Measurements from ENCODE around the gene TMEM131L. TPM values are rescaled to one million over a fixed set of nuclear protein-coding genes. Genes with fewer than 3 reads are reported as not detected.

The TMEM131L gene
- total and polyA plus RNA-seq, 2 experiments from 2014 or later, result 3.3 to 7.4 TPM

DNA sequence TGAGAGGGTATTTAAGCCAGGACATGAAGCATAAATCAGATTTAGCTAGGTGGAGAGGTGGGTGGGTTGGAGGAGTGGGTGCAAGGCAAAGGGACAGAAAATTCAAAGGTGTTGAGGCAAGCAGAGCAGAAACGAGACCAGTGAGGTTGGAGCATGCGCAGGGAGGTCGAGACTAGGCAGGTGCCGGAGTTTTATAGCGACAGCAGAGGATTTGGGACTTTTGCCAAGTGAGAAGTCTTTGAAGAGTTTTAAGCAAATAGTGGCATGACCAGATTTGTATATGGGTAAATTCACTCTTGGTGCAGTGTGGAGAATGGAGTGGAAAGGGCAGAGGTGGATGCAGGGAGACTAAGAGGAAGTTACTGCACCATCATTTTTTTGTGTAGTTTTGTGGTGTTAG, 110.9 kb downstream of the TMEM131L start:
- Histone ChIP-seq H3K36me3 (no peaks in the 10 kb centered on the region), H3K27me3 (no peaks in the 10 kb centered on the region), H3K27ac (no peak overlapping the region), H3K9me3 (ENCODE audit: low read depth) (no peaks in the 10 kb centered on the region), H3K4me3 (no peak overlapping the region), H3K4me1 (ENCODE audit: low read depth) (peaks cover 6% of the 10 kb centered on the region)
- DNase-seq (ENCODE audit: low read depth in 1 of 2, low spot score in 1 of 2), result no peak
- TF ChIP-seq, protein P1, sequence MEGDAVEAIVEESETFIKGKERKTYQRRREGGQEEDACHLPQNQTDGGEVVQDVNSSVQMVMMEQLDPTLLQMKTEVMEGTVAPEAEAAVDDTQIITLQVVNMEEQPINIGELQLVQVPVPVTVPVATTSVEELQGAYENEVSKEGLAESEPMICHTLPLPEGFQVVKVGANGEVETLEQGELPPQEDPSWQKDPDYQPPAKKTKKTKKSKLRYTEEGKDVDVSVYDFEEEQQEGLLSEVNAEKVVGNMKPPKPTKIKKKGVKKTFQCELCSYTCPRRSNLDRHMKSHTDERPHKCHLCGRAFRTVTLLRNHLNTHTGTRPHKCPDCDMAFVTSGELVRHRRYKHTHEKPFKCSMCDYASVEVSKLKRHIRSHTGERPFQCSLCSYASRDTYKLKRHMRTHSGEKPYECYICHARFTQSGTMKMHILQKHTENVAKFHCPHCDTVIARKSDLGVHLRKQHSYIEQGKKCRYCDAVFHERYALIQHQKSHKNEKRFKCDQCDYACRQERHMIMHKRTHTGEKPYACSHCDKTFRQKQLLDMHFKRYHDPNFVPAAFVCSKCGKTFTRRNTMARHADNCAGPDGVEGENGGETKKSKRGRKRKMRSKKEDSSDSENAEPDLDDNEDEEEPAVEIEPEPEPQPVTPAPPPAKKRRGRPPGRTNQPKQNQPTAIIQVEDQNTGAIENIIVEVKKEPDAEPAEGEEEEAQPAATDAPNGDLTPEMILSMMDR (IDR thresholded peaks at IDR 0.05; ENCODE audit: low read depth, low read length), result no peak

DNA sequence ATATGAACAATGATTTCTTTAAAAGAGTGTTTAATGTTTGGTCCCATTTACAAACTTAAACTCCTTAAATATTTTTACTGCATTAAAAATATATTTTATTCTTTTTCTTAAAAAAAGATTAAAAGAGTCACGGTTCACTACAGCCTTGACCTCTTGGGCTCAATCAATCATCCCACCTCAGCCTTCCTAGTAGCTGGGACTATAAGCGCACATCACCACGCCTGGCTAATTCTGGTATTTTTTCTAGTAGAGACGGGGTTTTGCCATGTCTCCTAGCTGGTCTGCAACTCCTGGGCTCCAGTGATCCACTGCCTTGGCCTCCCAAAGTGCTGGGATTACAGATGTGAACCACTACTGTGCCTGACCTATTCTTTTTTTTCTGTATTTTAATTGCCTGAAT, 113.2 kb downstream of the TMEM131L start:
- H3K27ac ChIP-seq, result no peak overlapping the region
- no peak overlapping the region for H3K4me3 ChIP-seq
- no peaks in the 10 kb centered on the region for H3K9me3 ChIP-seq (ENCODE audit: low read depth)
- H3K36me3 ChIP-seq, result no peaks in the 10 kb centered on the region
- TF ChIP-seq, protein P1 (IDR thresholded peaks at IDR 0.05; ENCODE audit: low read depth, low read length), result no peak
- H3K4me1 ChIP-seq (ENCODE audit: low read depth), result no peaks in the 10 kb centered on the region
- no peak for DNase-seq (ENCODE audit: low read depth in 1 of 2, low spot score in 1 of 2)
- no peaks in the 10 kb centered on the region for H3K27me3 ChIP-seq

DNA sequence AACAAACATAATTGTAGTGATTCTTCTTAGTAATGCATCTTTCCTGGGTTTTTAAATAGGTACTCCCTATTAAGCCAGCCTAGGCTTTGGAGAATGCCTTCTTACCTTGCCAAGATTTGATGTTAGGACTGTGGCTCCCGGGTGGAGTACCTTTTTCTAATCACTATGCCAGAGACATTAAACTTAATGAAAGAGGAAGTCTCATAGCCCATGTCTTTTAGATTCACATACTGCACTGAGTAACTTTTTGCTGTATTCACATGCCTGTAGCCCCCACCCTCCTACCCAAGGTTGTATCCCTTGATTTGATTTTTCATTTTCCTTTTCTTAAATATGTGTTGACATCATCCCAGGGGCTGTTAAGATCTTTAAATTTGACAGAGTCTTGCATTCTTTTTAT, 113.7 kb downstream of the TMEM131L start:
- H3K4me1 ChIP-seq (ENCODE audit: low read depth), result no peaks in the 10 kb centered on the region

DNA sequence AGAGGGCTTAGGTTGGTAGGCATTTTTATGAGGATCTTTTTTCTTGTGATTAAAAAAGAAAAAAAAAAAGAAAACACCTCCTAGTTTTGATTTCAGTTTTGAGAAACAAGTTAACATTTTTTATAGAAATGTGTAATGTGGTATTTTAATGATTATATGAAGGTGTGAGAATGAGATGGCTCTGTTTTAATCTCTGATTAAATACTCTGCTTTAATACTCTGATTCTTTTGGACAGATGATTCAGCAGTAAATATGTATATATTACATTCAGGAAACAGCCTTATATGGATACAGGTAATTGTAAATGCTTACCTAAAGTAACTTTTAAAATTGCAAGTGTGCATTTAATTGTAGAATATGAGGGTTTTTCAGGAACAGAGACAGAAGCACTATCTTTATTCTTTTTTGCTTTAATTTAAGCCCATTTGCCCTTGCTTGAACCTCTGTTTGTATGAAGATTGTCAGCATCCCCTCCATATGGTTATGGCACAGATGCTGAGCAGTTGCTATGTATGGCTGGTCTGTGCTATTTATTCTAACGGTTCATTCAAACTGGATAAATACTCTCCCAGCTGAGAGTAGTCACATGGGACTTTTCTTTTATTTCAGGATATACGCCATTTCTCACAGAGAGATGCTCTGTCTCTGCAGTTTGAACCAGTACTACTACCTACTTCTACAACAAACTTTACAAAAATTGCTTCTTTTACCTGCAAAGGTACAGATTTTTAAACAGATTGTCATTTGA, 117.0 kb downstream of the TMEM131L start:
- Histone ChIP-seq H3K27ac (no peak overlapping the region), H3K4me3 (no peak overlapping the region), H3K4me1 (ENCODE audit: low read depth) (no peaks in the 10 kb centered on the region), H3K36me3 (no peaks in the 10 kb centered on the region), H3K27me3 (no peaks in the 10 kb centered on the region), H3K9me3 (ENCODE audit: low read depth) (no peaks in the 10 kb centered on the region)
- DNase-seq (ENCODE audit: low read depth in 1 of 2, low spot score in 1 of 2), result no peak
- TF ChIP-seq, protein P1 (IDR thresholded peaks at IDR 0.05; ENCODE audit: low read depth, low read length), result no peak

More for the DNA sequence above, 113.7 kb downstream of the TMEM131L start:
- Histone ChIP-seq H3K36me3 (no peaks in the 10 kb centered on the region), H3K27ac (no peak overlapping the region), H3K4me3 (no peak overlapping the region), H3K27me3 (no peaks in the 10 kb centered on the region), H3K9me3 (ENCODE audit: low read depth) (no peaks in the 10 kb centered on the region)
- DNase-seq (ENCODE audit: low read depth in 1 of 2, low spot score in 1 of 2), result no peak
- TF ChIP-seq, protein P1 (IDR thresholded peaks at IDR 0.05; ENCODE audit: low read depth, low read length), result no peak

DNA sequence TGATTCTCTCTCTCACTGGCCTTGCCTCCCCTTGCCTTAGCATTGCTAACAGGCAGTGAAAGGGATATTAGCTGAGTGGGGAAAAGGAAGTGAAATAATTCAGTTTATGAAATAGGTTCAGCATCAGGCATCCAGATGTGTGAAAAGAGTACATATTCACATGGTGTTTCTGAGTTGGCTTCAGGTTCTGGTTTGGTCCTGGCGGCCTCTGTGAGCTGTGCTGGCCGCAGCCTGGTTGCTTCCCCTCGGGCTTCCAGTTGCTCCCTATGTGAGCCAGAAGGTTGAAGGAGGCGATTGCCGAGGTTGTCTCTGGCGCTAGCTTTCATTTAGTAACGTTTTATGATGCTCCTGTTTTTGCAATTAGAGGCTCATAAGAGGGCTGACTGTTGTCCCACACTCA, 118.9 kb downstream of the TMEM131L start:
- Histone ChIP-seq H3K36me3 (no peaks in the 10 kb centered on the region), H3K4me3 (no peak overlapping the region), H3K27ac (no peak overlapping the region), H3K4me1 (ENCODE audit: low read depth) (no peaks in the 10 kb centered on the region), H3K9me3 (ENCODE audit: low read depth) (no peaks in the 10 kb centered on the region), H3K27me3 (no peaks in the 10 kb centered on the region)
- TF ChIP-seq, protein P1 (IDR thresholded peaks at IDR 0.05; ENCODE audit: low read depth, low read length), result no peak
- DNase-seq (ENCODE audit: low read depth in 1 of 2, low spot score in 1 of 2), result no peak

Measured in cardiac muscle cell (in vitro differentiated cells and primary cell).